ENCODE results near the gene NRG2. TPM values are rescaled to one million over a fixed set of nuclear protein-coding genes. Genes with fewer than 3 reads are reported as not detected.
A peak's percentile ranks its signal among the peaks of the same experiment; 100 is the strongest.

Gene NRG2
- total RNA-seq, 2 donors from 2014 or later: 0.06 TPM; not detected in 1

DNA sequence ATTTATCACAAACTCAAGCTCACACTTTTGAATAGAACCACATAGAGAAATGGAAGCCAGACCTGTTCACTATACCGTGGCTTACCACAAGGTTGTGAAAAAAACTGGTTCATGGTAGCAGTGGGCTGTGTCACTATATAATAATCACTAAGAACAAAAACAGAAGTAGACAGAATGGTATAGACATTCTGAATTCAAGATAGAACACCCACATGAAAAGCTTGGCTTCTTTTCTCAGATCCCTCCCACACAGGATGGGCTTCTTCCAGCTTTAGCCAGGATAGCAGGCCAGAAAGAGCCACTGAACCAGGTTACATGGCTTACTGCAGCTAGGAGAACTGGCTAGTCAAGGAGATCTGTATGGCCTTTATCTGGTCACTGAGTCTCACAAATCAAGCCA is 6.1 kb upstream of the NRG2 start:
- H3K9me3 Mint-ChIP-seq: no peaks in the 10 kb centered on the region
- DNase-seq (ENCODE audit: low spot score in 2 of 2) (no peak), ATAC-seq (no peak)
- no peak overlapping the region for H3K27ac Mint-ChIP-seq
- H3K36me3 Mint-ChIP-seq: no peaks in the 10 kb centered on the region

DNA sequence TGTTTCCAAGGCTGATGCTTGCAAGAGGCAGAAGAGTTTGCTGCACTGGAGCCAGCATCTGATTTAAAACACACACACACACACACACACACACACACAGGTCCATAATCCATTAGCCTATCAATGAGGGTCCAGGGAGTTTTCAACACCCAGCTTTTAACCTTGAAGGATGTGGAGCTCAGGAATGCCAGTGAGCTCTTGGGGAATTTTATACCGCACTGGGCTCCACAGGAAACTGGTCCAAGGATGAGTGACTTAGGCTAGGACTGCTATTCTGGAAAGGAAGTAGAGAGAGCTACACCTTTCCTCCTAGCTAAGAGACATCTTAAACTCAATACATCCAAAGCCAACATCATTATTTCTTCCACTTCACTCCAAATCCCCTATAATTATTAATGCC is 942 bp upstream of the NRG2 start:
- ATAC-seq: no peak
- Mint-ChIP-seq H3K36me3 (no peaks in the 10 kb centered on the region), H3K9me3 (no peaks in the 10 kb centered on the region), H3K27ac (no peak overlapping the region)
- no peak for DNase-seq (ENCODE audit: low spot score in 2 of 2)

DNA sequence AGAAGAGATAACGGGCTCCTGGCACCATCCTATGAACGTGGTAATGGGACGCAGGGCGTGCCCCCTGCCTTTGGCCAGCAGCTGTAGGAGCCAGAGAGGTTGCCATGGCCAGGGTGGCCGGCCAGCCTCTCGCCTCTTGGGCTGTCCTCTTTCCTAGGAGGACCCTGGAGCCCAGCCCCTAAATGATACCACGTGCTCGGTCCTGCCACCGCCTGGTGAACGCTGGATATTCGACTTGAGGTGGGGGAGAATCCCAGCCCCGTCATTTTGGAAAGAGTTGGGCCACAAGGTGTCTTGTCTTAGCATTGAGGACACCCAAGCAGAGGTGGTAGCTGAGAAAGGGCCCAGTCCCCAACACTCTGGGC is 391 bp upstream of the NRG2 start:
- no peak overlapping the region for H3K27ac Mint-ChIP-seq
- ATAC-seq: peak; percentile 22 to 42
- no peaks in the 10 kb centered on the region for H3K9me3 Mint-ChIP-seq
- H3K36me3 Mint-ChIP-seq: no peaks in the 10 kb centered on the region
- DNase-seq (ENCODE audit: low spot score in 2 of 2): no peak

DNA sequence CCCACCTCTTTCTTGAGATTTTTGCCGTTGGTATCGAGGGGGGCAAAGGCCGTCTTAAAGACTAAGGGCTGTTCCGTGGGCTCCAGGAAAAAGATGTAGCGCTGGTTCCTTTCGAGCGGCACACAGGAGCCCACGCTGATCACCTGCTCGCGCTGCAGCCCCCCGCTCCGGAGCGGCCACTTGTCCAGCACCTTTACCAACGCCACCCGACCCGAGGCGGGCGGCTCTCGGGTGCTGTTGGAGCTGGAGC is 781 bp downstream of the NRG2 start:
- Mint-ChIP-seq H3K27ac (no peak overlapping the region), H3K36me3 (no peaks in the 10 kb centered on the region), H3K9me3 (no peaks in the 10 kb centered on the region)
- no peak for DNase-seq (ENCODE audit: low spot score in 2 of 2)
- no peak for ATAC-seq

DNA sequence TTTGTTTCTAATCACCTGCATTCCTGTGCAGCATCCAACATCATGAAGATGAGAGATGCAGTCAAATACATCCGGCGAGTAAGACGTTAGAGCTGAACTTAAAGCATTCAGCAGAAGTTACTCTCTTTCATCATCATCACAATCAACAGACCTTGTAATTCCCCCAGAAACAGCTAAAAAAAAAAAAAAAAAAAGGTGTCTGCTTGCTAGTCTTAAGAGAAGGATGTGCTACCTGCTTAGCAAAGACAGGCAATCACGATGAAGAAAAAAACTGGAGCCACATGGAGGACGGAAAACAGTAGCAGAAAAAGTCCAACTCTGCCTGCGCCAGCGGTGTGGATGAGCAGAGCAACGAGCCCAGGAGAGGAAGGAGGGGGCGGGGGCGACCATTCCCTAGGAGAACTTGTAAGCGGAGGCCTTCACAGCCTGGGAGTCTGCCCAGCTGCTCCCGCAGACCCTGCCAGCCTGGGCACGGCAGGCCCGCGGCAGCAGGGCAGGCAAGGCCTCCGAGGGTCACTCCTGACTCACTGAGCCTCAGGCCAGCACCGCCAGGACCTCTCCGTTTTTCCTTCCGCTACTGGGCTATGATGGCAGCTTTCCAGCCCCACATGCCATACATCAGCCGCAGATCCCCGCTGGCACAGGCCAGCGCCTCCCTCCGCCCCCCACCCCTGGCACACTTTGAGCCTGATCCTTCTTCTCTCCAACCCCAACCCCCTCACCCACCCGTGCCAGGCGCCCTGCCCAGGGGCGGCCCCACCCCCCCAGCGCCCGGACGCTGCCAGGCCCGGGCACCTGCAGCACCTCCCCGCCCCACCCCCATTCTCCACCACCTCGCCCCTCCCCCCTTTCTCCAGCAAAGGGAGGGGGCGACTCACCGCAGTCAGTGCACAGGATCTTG is 1.4 kb downstream of the NRG2 start:
- DNase-seq (ENCODE audit: low spot score in 2 of 2) (peak in 1 of 2 donors; percentile 2), ATAC-seq (no peak)
- H3K27ac Mint-ChIP-seq: no peak overlapping the region
- no peaks in the 10 kb centered on the region for H3K36me3 Mint-ChIP-seq
- H3K9me3 Mint-ChIP-seq: no peaks in the 10 kb centered on the region

DNA sequence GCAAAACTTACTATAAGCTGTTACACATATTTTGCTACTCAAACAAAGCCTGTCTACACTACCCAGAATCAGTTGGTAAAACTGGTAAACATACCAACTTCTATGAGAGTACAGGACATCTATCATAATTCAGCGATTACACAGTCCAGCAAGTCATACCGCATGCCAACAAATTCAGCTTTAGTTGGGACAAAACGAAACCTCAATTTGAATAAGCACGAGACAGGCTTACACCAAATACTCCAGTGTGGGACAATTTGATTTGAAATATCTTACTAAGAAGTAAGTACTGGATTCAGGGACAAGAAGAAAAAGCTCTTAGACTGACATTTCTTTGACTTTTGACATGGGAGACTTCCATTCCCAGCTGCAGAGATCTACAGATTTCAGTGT is 2.0 kb downstream of the NRG2 start:
- ATAC-seq (no peak), DNase-seq (ENCODE audit: low spot score in 2 of 2) (no peak)
- Mint-ChIP-seq H3K27ac (no peak overlapping the region), H3K36me3 (no peaks in the 10 kb centered on the region), H3K9me3 (no peaks in the 10 kb centered on the region)

DNA sequence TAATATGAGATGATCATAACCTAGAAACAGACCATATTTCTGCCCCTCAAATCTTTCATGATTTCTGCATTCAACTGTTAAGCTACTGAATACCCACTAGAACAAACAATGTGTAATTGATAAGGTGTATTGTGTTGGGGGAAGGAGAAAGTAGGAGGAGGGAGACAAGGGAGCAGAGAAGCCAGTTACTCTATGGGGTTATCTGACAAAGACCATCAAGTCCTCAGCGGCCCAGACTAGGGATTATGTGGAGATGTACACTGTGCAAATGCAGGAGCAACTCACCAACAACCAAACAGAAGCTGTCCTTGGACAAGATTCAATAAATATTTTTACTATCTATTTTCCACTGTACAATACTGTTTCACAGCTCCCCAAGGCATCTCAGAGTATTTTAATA is 2.7 kb downstream of the NRG2 start:
- Mint-ChIP-seq H3K36me3 (no peaks in the 10 kb centered on the region), H3K9me3 (no peaks in the 10 kb centered on the region), H3K27ac (no peak overlapping the region)
- no peak for ATAC-seq
- DNase-seq (ENCODE audit: low spot score in 2 of 2): no peak

DNA sequence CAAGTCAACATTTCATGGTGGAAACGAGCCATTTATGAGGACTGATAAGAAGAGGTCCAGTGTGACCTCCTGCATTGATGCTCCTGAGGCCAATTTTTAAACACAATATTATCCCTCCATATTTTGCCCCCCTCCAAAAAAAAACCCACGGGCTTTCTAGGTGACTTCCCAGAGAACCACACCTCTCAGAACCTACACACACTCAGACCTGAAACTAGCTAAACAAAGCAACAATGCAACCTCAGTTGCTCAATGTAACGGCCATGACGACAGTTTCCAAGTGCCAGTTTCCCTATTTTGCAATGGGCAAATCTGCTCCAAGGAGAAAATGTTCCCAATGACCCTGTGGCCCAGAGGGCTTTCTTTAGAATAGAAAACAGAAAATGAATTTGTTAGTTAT is 3.5 kb downstream of the NRG2 start:
- Mint-ChIP-seq H3K36me3 (no peaks in the 10 kb centered on the region), H3K9me3 (no peaks in the 10 kb centered on the region), H3K27ac (no peak overlapping the region)
- no peak for DNase-seq (ENCODE audit: low spot score in 2 of 2)
- ATAC-seq: no peak

DNA sequence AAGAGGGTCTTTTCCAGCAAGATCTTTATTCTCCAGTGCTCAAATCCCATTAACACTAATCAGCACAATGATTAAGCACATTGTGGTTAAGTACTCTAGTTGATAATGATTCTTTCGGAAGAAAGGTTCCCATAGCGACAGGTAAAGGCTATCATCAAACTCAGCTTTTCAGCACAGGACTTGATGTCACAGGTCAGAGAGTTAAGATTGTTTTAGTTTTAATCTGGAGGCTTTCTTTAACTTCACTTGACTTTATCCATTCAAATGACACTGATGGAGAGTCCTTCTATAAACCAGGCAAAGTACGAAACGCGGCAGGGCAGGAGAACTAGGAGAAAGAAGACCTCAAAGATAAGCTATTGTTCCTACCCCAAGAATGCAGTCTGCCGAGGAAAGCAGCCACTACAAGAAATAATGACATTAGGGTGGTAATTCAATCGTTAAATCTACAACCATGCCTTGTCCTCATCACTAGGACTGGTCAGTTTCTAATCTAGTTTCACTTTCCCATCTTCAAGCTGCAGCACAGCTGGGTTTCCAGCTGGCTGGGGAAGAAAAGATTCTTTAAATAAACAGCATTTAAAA is 4.6 kb downstream of the NRG2 start:
- no peak for ATAC-seq
- H3K27ac Mint-ChIP-seq: no peak overlapping the region
- no peak for DNase-seq (ENCODE audit: low spot score in 2 of 2)

DNA sequence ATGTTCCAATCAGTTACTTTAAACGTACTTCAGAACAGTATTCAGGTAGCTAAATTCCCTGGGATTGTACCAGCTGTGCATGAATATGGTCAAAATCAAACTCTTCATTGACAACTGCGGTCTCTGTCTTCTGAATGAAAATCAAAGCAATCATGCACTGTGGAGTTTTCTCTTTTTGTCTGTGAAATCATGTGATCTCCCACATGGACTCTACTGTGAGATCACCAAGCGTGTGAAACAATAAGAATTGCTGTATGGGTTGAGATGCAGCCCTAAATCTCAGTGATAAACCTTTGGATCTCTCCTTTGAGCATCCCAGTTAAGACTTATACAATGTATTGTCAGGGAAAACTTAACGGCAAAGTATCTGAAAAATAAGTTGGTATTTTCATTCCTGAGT is 6.1 kb downstream of the NRG2 start:
- DNase-seq (ENCODE audit: low spot score in 2 of 2) (no peak), ATAC-seq (no peak)
- Mint-ChIP-seq H3K9me3 (no peaks in the 10 kb centered on the region), H3K36me3 (no peaks in the 10 kb centered on the region), H3K27ac (no peak overlapping the region)

More for the DNA sequence above, 4.6 kb downstream of the NRG2 start:
- Mint-ChIP-seq H3K36me3 (no peaks in the 10 kb centered on the region), H3K9me3 (no peaks in the 10 kb centered on the region)

DNA sequence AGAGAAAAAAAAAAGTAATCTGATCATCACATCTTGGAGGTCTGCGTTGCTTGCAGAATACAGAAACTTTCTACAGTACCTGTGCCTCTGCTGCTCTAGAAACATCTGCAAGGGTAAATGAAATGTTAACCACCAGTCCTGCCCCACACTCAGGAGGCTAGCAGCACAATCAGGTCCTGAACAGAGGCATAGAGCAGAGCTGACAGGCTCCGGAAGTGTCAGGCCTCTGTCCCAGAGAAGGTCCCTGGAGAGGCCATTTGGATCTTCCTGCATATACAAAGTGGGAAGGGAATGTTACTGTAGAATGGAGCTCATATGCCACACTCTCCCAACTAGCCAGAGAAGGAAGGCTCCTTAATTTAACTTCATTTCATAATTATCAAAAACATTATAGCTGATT is 7.2 kb downstream of the NRG2 start:
- H3K36me3 Mint-ChIP-seq: no peaks in the 10 kb centered on the region
- H3K27ac Mint-ChIP-seq: no peak overlapping the region
- DNase-seq (ENCODE audit: low spot score in 2 of 2) (no peak), ATAC-seq (no peak)
- no peaks in the 10 kb centered on the region for H3K9me3 Mint-ChIP-seq

DNA sequence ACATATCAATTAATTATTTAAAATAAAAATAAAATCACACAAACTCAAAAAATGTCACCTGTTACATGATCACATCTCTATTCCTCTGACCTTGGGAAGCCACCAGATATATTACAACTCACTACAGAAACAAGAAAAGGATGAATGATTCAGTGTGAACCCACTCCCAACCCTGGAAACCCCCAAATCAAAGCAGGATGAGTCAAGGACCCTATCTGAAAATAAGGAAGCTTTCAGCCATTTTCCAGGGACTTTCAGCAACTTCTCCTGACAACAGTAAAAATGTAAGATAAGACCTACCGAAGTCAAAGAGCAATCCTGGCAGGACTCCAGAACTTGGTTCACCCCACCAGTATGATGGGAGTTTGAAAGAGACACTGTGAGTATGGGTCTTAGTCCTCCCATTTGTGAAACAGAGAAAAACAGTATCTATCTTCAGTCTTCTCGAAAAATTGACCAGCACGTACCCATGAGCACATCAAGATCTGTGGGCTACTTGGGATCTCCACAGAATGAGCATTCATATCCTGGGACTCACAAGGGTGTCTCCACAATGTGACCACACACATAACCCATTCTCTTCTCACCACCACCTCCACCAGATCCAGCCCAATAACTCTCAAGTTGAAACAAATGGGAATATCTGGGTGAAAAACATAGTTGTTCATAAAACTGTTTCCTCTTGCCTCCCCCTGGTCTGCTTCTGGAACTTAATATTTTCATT is 9.9 kb downstream of the NRG2 start:
- no peaks in the 10 kb centered on the region for H3K36me3 Mint-ChIP-seq
- H3K27ac Mint-ChIP-seq: no peak overlapping the region
- no peak for ATAC-seq
- no peak for DNase-seq (ENCODE audit: low spot score in 2 of 2)
- no peaks in the 10 kb centered on the region for H3K9me3 Mint-ChIP-seq

DNA sequence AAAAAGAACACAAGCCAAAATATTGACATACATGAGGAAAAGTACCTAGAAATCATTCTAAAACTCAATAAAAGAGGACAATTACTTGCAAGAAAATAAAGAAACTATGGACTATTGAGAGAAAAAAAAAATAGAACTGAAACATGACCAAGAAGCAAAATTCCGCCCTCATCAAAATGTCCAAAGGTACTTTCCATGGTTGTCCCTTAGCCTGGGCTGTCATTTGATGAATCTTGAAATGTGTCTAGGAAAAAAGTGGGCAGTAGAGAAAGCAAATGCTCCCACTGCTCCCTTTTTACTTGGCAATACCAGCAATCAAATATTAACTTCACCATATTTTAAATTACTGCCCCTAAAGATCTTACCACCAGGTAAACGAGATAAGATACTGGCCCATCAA is 10.8 kb downstream of the NRG2 start:
- DNase-seq (ENCODE audit: low spot score in 2 of 2): no peak
- no peaks in the 10 kb centered on the region for H3K36me3 Mint-ChIP-seq
- no peak overlapping the region for H3K27ac Mint-ChIP-seq
- no peak for ATAC-seq
- H3K9me3 Mint-ChIP-seq: no peaks in the 10 kb centered on the region

DNA sequence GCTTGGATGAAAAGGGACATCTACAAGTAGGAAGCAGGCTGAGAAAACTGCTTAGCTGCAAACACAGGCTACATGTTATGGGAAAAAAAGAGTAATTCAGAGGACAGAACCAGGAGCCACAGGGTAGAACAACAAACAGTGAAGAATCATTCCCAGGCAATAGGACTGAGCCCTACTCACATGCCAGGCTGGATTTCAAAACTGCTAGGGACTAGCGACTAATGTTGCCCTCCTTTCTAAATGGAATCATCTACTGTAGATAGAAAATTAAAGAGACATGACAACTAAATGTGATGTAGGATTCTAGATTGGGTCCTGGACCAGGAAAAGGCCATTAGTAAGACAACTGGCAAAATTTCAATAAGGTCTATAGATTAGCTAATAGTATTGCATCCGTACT is 15.3 kb downstream of the NRG2 start:
- Mint-ChIP-seq H3K9me3 (no peaks in the 10 kb centered on the region), H3K27ac (no peak overlapping the region), H3K36me3 (no peaks in the 10 kb centered on the region)
- no peak for ATAC-seq
- DNase-seq (ENCODE audit: low spot score in 2 of 2): no peak

DNA sequence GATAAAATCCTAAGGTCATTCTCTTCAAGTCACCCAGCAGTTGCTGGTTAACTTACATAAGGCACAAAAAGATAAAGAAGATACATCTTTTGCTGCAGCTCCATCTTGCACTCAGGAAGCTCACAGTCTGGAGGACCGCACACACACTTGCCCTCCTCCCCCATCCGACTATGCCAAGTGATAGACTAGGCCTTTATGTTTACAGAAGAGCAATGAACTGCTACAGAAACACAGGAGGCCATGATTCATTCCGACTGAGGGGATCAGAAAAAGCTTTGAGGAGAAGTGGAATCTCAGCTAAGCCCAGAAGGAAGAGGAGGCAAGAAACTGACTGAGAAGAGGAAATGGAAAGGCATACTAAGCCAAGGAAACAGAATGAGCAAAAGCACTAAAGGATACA is 17.4 kb downstream of the NRG2 start:
- Mint-ChIP-seq H3K9me3 (no peaks in the 10 kb centered on the region), H3K27ac (peak overlapping the region in 1 of 2 donors; percentile 27), H3K36me3 (no peaks in the 10 kb centered on the region)
- no peak for ATAC-seq
- no peak for DNase-seq (ENCODE audit: low spot score in 2 of 2)

DNA sequence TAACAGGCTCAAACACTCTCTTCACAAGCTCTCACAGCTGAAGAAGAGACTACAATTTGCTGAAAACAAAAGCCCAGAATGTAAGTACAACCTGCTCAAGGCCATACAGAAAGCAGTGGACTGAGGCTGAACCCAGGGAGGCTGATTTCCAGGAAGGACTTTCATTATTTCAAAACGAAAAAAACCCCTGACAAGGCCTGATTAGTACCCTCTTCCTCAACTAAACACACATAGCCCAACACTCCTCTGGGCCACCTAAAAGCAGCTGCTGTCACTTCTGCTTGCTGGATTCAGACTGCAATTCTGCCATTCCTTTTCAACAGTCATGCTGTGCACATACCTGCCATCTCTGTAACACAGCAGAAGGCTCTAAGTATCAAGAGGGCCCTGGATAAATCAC is 18.2 kb downstream of the NRG2 start:
- Mint-ChIP-seq H3K9me3 (no peaks in the 10 kb centered on the region), H3K27ac (no peak overlapping the region), H3K36me3 (no peaks in the 10 kb centered on the region)
- ATAC-seq: no peak
- no peak for DNase-seq (ENCODE audit: low spot score in 2 of 2)

DNA sequence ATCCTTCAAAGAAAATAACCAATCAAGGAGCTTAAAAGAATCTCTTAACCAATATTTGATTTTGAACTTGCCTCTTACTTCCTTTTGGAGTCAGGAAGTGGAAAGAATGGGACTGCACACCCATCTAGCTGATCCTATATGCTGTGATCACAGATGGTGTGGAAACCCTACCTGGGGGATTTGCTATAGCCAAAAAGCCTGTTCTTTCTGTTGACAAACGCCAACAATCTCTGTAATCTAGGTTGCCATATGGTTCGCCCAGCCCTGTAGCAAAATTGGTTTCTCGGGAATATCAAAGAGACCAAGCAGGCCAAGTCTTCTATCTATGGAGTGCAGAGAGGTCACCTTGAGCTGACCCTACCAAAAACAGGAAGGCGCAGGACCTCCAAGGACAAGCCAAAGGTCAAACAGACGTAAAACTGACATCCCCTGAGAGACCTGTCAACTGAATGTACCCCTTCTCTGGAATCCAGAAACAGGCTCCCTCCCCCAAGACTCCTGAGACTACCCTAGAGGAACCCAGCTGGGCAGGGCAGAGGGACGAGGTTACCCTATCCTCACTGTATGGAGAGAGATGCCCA is 19.4 kb downstream of the NRG2 start:
- no peak for DNase-seq (ENCODE audit: low spot score in 2 of 2)
- no peak for ATAC-seq
- no peak overlapping the region for H3K27ac Mint-ChIP-seq
- no peaks in the 10 kb centered on the region for H3K9me3 Mint-ChIP-seq
- H3K36me3 Mint-ChIP-seq: no peaks in the 10 kb centered on the region

All from activated naive CD4-positive, alpha-beta T cell treated with anti-CD3 and anti-CD28 coated beads, Interleukin-2, amount 50 U/mL, for 72 hours (primary cell).